A673 (cell line): ENCODE measurements around the gene BAHD1. TPM values are rescaled to one million over a fixed set of nuclear protein-coding genes. Genes with fewer than 3 reads are reported as not detected.

Experiments
- BruUV-seq: library from RNA; stranded (reverse); fragments of 400-500 nt; replicated peaks from 2 replicates; lab custom pipeline; 2021; lab: Mats Ljungman, UMichigan
- CTCF ChIA-PET: fragments of 300-600 bp; sonication (Branson Sonifier 250); formaldehyde crosslinking; loops from one replicate; lab custom pipeline; 2022; ENCODE audit warnings: antibody characterized with exemption; lab: Charles Lee
- POLR2A ChIA-PET: fragments of 300-600 bp; sonication (Branson Sonifier 250); formaldehyde crosslinking; loops from one replicate; lab custom pipeline; 2022; ENCODE audit warnings: antibody characterized with exemption; ENCODE audit not compliant: low non-redundant PET; lab: Charles Lee
- DNase-seq: peaks from one replicate; pipeline ENCODE4 v3.0.0-alpha.2; 2015; ENCODE audit warnings: low spot score
- H3K27ac ChIP-seq: fragments of 200-600 bp; sonication (generic); 2 replicates; pipeline ENCODE4 v1.5.1; 2016; ENCODE audit warnings: mixed run types, low read depth, mild to moderate bottlenecking, mixed read lengths, antibody characterized with exemption, low read length; ENCODE audit not compliant: poor library complexity, severe bottlenecking
- H3K27me3 ChIP-seq: fragments of 200-600 bp; sonication (generic); replicated peaks from 2 replicates; pipeline ENCODE4 v1.6.1; 2017; ENCODE audit warnings: mixed run types, low read depth, mild to moderate bottlenecking, mixed read lengths, antibody characterized with exemption, low read length; ENCODE audit not compliant: insufficient read depth, poor library complexity
- H3K36me3 ChIP-seq: fragments of 200-600 bp; sonication (generic); 2 replicates; pipeline ENCODE4 v1.6.1; 2016; ENCODE audit warnings: mixed run types, mild to moderate bottlenecking, mixed read lengths, antibody characterized with exemption, low read length; ENCODE audit not compliant: insufficient read depth, poor library complexity, severe bottlenecking
- H3K4me1 ChIP-seq: fragments of 200-600 bp; sonication (generic); 2 replicates; pipeline ENCODE4 v1.6.1; 2017; ENCODE audit warnings: mixed run types, mild to moderate bottlenecking, mixed read lengths, antibody characterized with exemption, low read length; ENCODE audit not compliant: insufficient read depth, poor library complexity, severe bottlenecking
- H3K4me3 ChIP-seq: fragments of 200-600 bp; sonication (generic); 2 replicates; pipeline ENCODE4 v1.5.1; 2016; ENCODE audit warnings: low read depth, mixed run types, mild to moderate bottlenecking, mixed read lengths, low read length; ENCODE audit not compliant: poor library complexity, severe bottlenecking
- H3K9me3 ChIP-seq: fragments of 200-600 bp; sonication (generic); 2 replicates; pipeline ENCODE4 v1.6.1; 2016; ENCODE audit warnings: mixed run types, low read depth, mild to moderate bottlenecking, mixed read lengths, antibody characterized with exemption, low read length; ENCODE audit not compliant: poor library complexity, severe bottlenecking
- CTCF ChIP-seq: fragments of 300-800, 200-600 bp; sonication (generic); conservative IDR thresholded peaks from 2 replicates; pipeline ENCODE4 v1.5.1; 2017; ENCODE audit warnings: low read depth, mild to moderate bottlenecking, antibody characterized with exemption, low read length, moderate library complexity, mixed read lengths
- EZH2 ChIP-seq: fragments of 200-600 bp; sonication (generic); IDR thresholded peaks from 2 replicates; pipeline ENCODE4 v1.6.1; 2017; ENCODE audit warnings: borderline replicate concordance, low read depth, mild to moderate bottlenecking, mixed read lengths, antibody characterized with exemption, low read length; ENCODE audit not compliant: poor library complexity, severe bottlenecking
- intact Hi-C: fragments of 100-400 bp; cut with micrococcal nuclease; formaldehyde crosslinking; loops from one replicate; pipeline ENCODE4 v1.10.0; 2022; ENCODE audit not compliant: unreplicated experiment
- total RNA-seq: library from RNA; stranded (reverse); gene quantifications from 2 replicates; pipeline ENCODE4 v1.2.3, GENCODE V29; 2021

The BAHD1 gene
- total RNA-seq, 1 experiment from 2014 or later, result 33.5 TPM

GRCh38 chr15:40467261-40467615 is 26.5 kb downstream of the BAHD1 start:
- TF ChIP-seq EZH2 (no peak), CTCF (no peak)
- ChIA-PET CTCF (no interaction called here), POLR2A (no interaction called here)
- peaks cover 31% of the 10 kb centered on the region for H3K36me3 ChIP-seq
- H3K27me3 ChIP-seq, result no peaks in the 10 kb centered on the region
- peaks cover 6% of the 10 kb centered on the region for H3K4me1 ChIP-seq
- no peaks in the 10 kb centered on the region for H3K9me3 ChIP-seq
- no peak for DNase-seq
- intact Hi-C loops, result no loop called here
- no peak overlapping the region for H3K27ac ChIP-seq
- no TSS peak for BruUV-seq
- no peak overlapping the region for H3K4me3 ChIP-seq

GRCh38 chr15:40468898-40469331 is 28.2 kb downstream of the BAHD1 start:
- BruUV-seq, result no TSS peak
- H3K27ac ChIP-seq, result no peak overlapping the region
- H3K9me3 ChIP-seq, result no peaks in the 10 kb centered on the region
- H3K27me3 ChIP-seq, result no peaks in the 10 kb centered on the region
- DNase-seq, result no peak
- TF ChIP-seq CTCF (no peak), EZH2 (no peak)
- H3K4me3 ChIP-seq, result no peak overlapping the region
- ChIA-PET POLR2A (no interaction called here), CTCF (no interaction called here)
- H3K36me3 ChIP-seq, result peaks cover 19% of the 10 kb centered on the region
- intact Hi-C loops, result no loop called here
- peaks cover 6% of the 10 kb centered on the region for H3K4me1 ChIP-seq

GRCh38 chr15:40469776-40470390 is 29.1 kb downstream of the BAHD1 start:
- no peak overlapping the region for H3K4me3 ChIP-seq
- ChIA-PET POLR2A (no interaction called here), CTCF (no interaction called here)
- H3K27ac ChIP-seq, result peak overlapping the region; percentile 69
- peaks cover 6% of the 10 kb centered on the region for H3K4me1 ChIP-seq
- no TSS peak for BruUV-seq
- no peaks in the 10 kb centered on the region for H3K9me3 ChIP-seq
- no peaks in the 10 kb centered on the region for H3K27me3 ChIP-seq
- no peak for DNase-seq
- intact Hi-C loops, result no loop called here
- TF ChIP-seq CTCF, result no peak
- no peak for TF ChIP-seq EZH2
- H3K36me3 ChIP-seq, result peaks cover 11% of the 10 kb centered on the region
